ENCODE data around the gene TRAF7.

DNA sequence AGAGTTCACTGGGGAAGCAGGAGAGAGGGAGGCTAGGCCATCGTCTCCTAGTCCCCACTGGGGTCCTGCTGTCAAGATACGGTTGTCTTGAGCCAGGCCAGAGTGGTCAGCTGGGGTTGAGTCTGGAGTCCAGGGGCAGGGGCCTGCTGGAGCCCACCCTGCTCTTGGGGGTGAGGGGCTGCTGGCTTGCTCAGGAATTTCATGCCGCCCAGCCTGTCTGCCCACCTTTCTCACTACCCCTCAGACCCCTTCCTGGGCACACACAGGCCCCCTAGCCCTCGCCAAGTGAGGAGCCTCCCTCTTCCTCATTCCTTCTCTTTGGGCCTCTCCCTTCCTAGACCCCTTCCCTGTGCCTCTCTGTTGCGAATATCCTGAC is 1.3 kb downstream of the TRAF7 start:
- TF ChIP-seq, protein P1, sequence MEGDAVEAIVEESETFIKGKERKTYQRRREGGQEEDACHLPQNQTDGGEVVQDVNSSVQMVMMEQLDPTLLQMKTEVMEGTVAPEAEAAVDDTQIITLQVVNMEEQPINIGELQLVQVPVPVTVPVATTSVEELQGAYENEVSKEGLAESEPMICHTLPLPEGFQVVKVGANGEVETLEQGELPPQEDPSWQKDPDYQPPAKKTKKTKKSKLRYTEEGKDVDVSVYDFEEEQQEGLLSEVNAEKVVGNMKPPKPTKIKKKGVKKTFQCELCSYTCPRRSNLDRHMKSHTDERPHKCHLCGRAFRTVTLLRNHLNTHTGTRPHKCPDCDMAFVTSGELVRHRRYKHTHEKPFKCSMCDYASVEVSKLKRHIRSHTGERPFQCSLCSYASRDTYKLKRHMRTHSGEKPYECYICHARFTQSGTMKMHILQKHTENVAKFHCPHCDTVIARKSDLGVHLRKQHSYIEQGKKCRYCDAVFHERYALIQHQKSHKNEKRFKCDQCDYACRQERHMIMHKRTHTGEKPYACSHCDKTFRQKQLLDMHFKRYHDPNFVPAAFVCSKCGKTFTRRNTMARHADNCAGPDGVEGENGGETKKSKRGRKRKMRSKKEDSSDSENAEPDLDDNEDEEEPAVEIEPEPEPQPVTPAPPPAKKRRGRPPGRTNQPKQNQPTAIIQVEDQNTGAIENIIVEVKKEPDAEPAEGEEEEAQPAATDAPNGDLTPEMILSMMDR (IDR thresholded peaks at IDR 0.05): no peak
- TF ChIP-seq EP300 (IDR thresholded peaks at IDR 0.05) (no peak), POLR2AphosphoS5 (IDR thresholded peaks at IDR 0.05) (no peak), POLR2A (IDR thresholded peaks at IDR 0.05) (no peak)
